HG03139 (cell line): ENCODE measurements around the gene PLPP3.
"Not testable (repeated sequence)": the region's sequence is repeated elsewhere in the genome, so short reads cannot be mapped to it uniquely, and the experiment has no call there.

Experiments used
- ATAC-seq: cut with Tn5 transposase; IDR thresholded peaks from one replicate; pipeline ENCODE4 v1.9.1; 2021; ENCODE audit not compliant: unreplicated experiment

Gene PLPP3

GRCh38 chr1:56578963-56579875 is at the start of gene PLPP3:
TSS of gene PLPP3 (minus strand) at chr1:56579563. CDS start at chr1:56579016, 547 bp downstream.
- ATAC-seq, result no peak

GRCh38 chr1:56627636-56628039 is 48.3 kb upstream of the PLPP3 start:
- no peak for ATAC-seq

- no peak for ATAC-seq
Observed at GRCh38 chr1:56627019-56627635, 47.8 kb upstream of the PLPP3 start.

- ATAC-seq, result no peak
Observed at GRCh38 chr1:56626546-56626945, 47.2 kb upstream of the PLPP3 start.

- ATAC-seq, result no peak
Observed at GRCh38 chr1:56625819-56626440, 46.6 kb upstream of the PLPP3 start.

GRCh38 chr1:56617141-56617540 is 37.8 kb upstream of the PLPP3 start:
- ATAC-seq, result no peak

- not testable (repeated sequence) for ATAC-seq
Observed at GRCh38 chr1:56610770-56611169, 31.4 kb upstream of the PLPP3 start.

- ATAC-seq, result not testable (repeated sequence)
Observed at GRCh38 chr1:56610097-56610496, 30.7 kb upstream of the PLPP3 start.

- ATAC-seq, result not testable (repeated sequence)
Observed at GRCh38 chr1:56595397-56596191, 16.2 kb upstream of the PLPP3 start.

GRCh38 chr1:56591909-56592308 is 12.5 kb upstream of the PLPP3 start:
- no peak for ATAC-seq

- no peak for ATAC-seq
Observed at GRCh38 chr1:56590520-56591011, 11.2 kb upstream of the PLPP3 start.

GRCh38 chr1:56589369-56589768 is 10.0 kb upstream of the PLPP3 start:
- ATAC-seq, result no peak

- no peak for ATAC-seq
Observed at GRCh38 chr1:56586502-56586901, 7.1 kb upstream of the PLPP3 start.

- no peak for ATAC-seq
Observed at GRCh38 chr1:56585985-56586384, 6.6 kb upstream of the PLPP3 start.

- ATAC-seq, result no peak
Observed at GRCh38 chr1:56584910-56585528, 5.7 kb upstream of the PLPP3 start.

GRCh38 chr1:56583957-56584468 is 4.7 kb upstream of the PLPP3 start:
- no peak for ATAC-seq

GRCh38 chr1:56580771-56581170 is 1.4 kb upstream of the PLPP3 start:
- ATAC-seq, result no peak

GRCh38 chr1:56578138-56578962 is 1.0 kb downstream of the PLPP3 start:
- no peak for ATAC-seq

- no peak for ATAC-seq
Observed at GRCh38 chr1:56577406-56578137, 1.8 kb downstream of the PLPP3 start.
